Measurements from ENCODE around the gene MOK.

DNA sequence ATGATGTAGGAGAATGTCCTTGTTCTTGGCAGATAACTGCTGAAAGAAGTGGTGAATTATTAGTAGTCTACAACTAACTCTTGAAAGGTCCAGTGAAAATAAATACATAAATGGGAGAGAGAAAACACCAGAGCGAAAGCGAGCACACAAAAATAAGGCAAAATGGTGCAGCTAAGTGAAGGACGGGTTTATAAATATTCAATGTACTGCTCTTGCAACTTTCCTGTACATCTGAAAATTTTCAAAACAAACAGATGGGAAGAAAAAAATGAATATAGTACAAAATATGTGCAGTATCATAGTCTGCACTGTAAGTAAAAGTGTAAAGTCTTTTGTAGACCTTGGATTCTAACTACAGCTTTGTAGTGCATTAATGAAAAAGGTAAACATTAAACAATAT lies 1.3 kb downstream of the MOK start:
- TF ChIP-seq CTCF (IDR thresholded peaks at IDR 0.05 in 4 of 5, conservative IDR thresholded peaks at IDR 0.05 in 1 of 5) (no peak), POLR2A (IDR thresholded peaks at IDR 0.05) (no peak)
